Heart left ventricle (tissue), 16 donors: Measurements from ENCODE around the gene HOXA3. TPM values are rescaled to one million over a fixed set of nuclear protein-coding genes. Genes with fewer than 3 reads are reported as not detected.

Experiments used
- ATAC-seq, 4 donors: fragments of 200-7000 bp; cut with Tn5 transposase; one replicate each; pipeline ENCODE4 v1.9.1; 2020 to 2022; ENCODE audit warnings: moderate library complexity in 4 of 4, mild to moderate bottlenecking in 3 of 4, moderate number of reproducible peaks in 1 of 4
- DNase-seq, 5 donors: peaks; one replicate each; pipeline ENCODE4 v3.0.0-alpha.2; 2020
- H3K27ac ChIP-seq, 12 donors: fragments of 200-600 bp; sonication (generic) in 4 of 12; one replicate each; pipeline versions ENCODE4 v1.5.0 to v1.8.0; 2016 to 2022; ENCODE audit warnings: mild to moderate bottlenecking in 2 of 12
- H3K27me3 ChIP-seq, 9 donors: fragments of 200-600 bp; sonication (generic) in 2 of 9; one replicate each; pipeline versions ENCODE4 v1.5.1 to v1.8.0; 2016 to 2022; ENCODE audit warnings: mild to moderate bottlenecking in 3 of 9
- H3K36me3 ChIP-seq, 9 donors: fragments of 200-600 bp; sonication (generic) in 2 of 9; one replicate each; pipeline versions ENCODE4 v1.5.0 to v1.8.0; 2018 to 2022; ENCODE audit warnings: mild to moderate bottlenecking in 2 of 9
- H3K4me1 ChIP-seq, 12 donors: fragments of 200-600 bp; sonication (generic) in 4 of 12; one replicate each; pipeline versions ENCODE4 v1.5.0 to v1.8.0; 2016 to 2022; ENCODE audit warnings: mild to moderate bottlenecking in 3 of 12
- H3K4me3 ChIP-seq, 12 donors: fragments of 200-600 bp; sonication (generic) in 4 of 12; one replicate each; pipeline versions ENCODE4 v1.5.0 to v1.8.0; 2017 to 2022; ENCODE audit warnings: mild to moderate bottlenecking in 9 of 12, moderate library complexity in 4 of 12
- H3K9me3 ChIP-seq, 12 donors: fragments of 200-600 bp; sonication (generic) in 4 of 12; one replicate each; pipeline versions ENCODE4 v1.5.0 to v1.8.0; 2016 to 2022; ENCODE audit warnings: mild to moderate bottlenecking in 1 of 12
- POLR2A ChIP-seq, 2 donors: fragments of 450-650 bp; IDR thresholded peaks; one replicate each; pipeline ENCODE4 v1.6.1; 2017; ENCODE audit warnings: antibody characterized with exemption in 2 of 2, mild to moderate bottlenecking in 2 of 2, moderate library complexity in 2 of 2
- WGBS, 4 donors: extraction: QIAGEN DNeasy Blood & Tissue Kit in 2 of 4; methylation state at CpG; one replicate each; pipeline versions ENCODE4 v1.1.5 to v1.1.7; 2013 to 2018; 5-methylcytosine and 5-hydroxymethylcytosine counted together
- intact Hi-C, 10 donors: fragments of 100-400 bp; cut with DNase I; formaldehyde crosslinking; loops; one replicate each; pipeline versions ENCODE4 v1.11.1 to v1.14.2; 2022
- polyA plus RNA-seq, 2 donors: library from polyadenylated mRNA; stranded (reverse); fragments of 200-250 nt; gene quantifications; one replicate each; pipeline ENCODE4 v1.2.3, GENCODE V29; 2013
- total RNA-seq, 9 donors: library from RNA; depleted of rRNA in 2 of 9; stranded (reverse); fragments of >200 nt in 2 of 9; fragmentation: NEBNext Ultra II Directional in 3 of 9; extraction: Animal tissue kit (Norgen Biotek cat#: 25700) in 3 of 9; gene quantifications; one replicate each; pipeline versions ENCODE4 v1.1.0 to v1.2.4, GENCODE V29; 2016 to 2023
- TF ChIP-seq, protein P1 (sequence below), 12 donors: fragments of 200-600 bp; sonication (generic) in 4 of 12; IDR thresholded peaks; one replicate each; pipeline versions ENCODE4 v1.5.0 to v1.8.0; 2018 to 2022; ENCODE audit warnings: antibody characterized with exemption in 12 of 12, mild to moderate bottlenecking in 5 of 12
- donor health status: ischemic (EF 13 %, LVEDD 7.1; RV severe dilation, severe dysfunction).
- donor health status: healthy with polysubstance abuse.
- donor health status: DM: no; HTN: yes; CAD: no.
- donor health status: DM: no; HTN: no; CAD: no.
- donor health status: ischemic (EF 25% LVEDD 6.9; RV normal size, moderate dysfunction).
- donor health status: ischemic (EF 25% LVEDD 5.7; RV mildly dilated, moderate dysfunction).
- donor health status: healthy.
- donor health status: DM: yes; HTN: yes; CAD: no.
- donor health status: ischemic (EF 35%, LVEDD 5.7; RV mildly dilated, moderate dysfunction).
- donor health status: nonischemic (EF 11% LVEDD 7.7; RV severe dilation, severe dysfunction).
- donor health status: DM: yes; HTN: yes; CAD: no.
- donor health status: PGD.
- donor health status: ischemic (EF 29% LVEDD 5.4; RV normal size, mild dysfunction).
- donor health status: nonischemic (EF 23%, LVEDD 6.1; RV moderate dilation, normal function).

HOXA3 gene
- total and polyA plus RNA-seq, 11 donors = 0.07 to 3.1 (median 0.64) TPM; not detected in 2

GRCh38 chr7:27191833-27192545, 39.6 kb upstream of the HOXA3 start:
- Histone ChIP-seq H3K27me3 (peaks cover 85 to 100% (median 98%) of the 10 kb centered on the region in 9 donors), H3K4me1 (peaks cover 4 to 40% (median 26%) of the 10 kb centered on the region in 12 donors), H3K4me3 (peak overlapping the region in 8 of 12 donors; percentile 2 to 51 (median 28)), H3K27ac (peak overlapping the region in 1 of 12 donors; percentile 91), H3K9me3 (no peaks in the 10 kb centered on the region), H3K36me3 (no peaks in the 10 kb centered on the region)
- ATAC-seq (no peak), DNase-seq (no peak)
- no peak for TF ChIP-seq POLR2A (IDR thresholded peaks at IDR 0.05)
- TF ChIP-seq, protein P1, sequence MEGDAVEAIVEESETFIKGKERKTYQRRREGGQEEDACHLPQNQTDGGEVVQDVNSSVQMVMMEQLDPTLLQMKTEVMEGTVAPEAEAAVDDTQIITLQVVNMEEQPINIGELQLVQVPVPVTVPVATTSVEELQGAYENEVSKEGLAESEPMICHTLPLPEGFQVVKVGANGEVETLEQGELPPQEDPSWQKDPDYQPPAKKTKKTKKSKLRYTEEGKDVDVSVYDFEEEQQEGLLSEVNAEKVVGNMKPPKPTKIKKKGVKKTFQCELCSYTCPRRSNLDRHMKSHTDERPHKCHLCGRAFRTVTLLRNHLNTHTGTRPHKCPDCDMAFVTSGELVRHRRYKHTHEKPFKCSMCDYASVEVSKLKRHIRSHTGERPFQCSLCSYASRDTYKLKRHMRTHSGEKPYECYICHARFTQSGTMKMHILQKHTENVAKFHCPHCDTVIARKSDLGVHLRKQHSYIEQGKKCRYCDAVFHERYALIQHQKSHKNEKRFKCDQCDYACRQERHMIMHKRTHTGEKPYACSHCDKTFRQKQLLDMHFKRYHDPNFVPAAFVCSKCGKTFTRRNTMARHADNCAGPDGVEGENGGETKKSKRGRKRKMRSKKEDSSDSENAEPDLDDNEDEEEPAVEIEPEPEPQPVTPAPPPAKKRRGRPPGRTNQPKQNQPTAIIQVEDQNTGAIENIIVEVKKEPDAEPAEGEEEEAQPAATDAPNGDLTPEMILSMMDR (IDR thresholded peaks at IDR 0.05) = no peak
- WGBS, 4 donors = 8 to 19% (median 13%) methylated on average over 29 to 42 of the region's 42 CpGs
- intact Hi-C loops = loop anchor here in 8 of 10 donors (10.0 kb wide), 5 partner anchors 593 to 903 kb away; no protein-coding TSS in a partner anchor

DNA sequence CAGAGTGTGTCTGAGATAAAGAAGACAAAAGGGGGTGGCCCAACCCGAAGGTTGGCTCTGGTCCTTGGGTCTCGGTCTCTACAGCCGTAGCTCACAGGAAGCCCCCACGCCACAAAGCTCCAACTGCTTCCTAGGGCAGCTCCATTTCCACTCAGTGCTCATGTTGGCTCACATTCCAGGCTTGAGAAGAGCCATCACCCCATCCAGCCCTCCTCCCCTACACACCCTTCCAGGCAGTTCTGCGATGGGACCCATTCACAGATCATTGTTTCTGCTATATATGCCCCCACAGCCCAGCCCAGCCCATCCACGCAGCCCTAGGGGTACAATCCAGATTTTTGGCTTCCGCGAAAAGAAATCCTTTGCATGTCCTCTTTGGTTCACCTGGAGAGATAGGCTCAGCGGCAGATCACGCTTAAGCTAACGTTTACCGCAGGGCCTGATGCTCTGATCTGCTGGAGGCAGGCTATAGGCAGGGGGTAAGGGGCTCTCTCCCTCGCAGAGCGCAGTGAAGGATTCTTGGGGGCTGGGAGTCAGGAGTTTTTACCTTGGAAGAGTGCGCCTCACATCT, 38.9 kb upstream of the HOXA3 start:
- peaks cover 82 to 100% (median 98%) of the 10 kb centered on the region in 9 donors for H3K27me3 ChIP-seq
- no peak for DNase-seq
- intact Hi-C loops = loop anchor here in 8 of 10 donors (10.0 kb wide), 5 partner anchors 594 to 904 kb away; no protein-coding TSS in a partner anchor

DNA sequence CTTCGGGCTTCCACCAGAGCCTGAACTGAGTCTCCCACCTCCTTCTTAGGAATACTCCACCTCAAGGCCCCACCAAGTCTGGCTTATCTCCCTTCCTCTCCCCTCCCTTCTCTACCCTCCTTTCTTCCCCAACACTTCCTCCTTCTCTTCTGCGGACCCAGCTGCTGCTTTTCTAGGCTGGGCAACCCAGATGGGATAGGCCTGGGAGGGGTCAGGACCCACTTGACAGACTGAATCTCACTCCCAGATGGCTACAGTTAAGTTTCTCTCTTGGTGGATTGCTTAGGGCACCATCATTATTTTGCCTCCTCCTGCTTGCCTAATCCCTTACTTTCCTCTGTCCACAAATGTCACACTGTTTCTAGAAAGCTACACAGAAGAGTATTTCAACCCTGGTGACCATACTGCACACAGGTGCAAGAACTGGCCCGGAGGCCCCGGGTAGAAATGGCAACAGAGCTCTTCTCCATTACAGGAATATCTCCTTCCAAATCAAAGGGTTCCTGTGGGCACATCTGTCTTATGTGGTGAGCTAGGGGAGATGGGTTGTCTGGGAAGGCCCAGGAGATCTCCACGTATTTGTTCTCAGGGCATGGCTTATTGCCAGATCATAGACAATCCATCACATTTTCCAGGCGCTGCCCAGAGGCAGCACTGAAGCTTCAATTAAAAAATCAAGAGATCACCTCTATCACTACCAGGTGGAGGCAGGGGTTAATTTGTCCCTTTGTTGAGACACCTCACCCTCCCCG, 37.8 kb upstream of the HOXA3 start:
- ATAC-seq (no peak), DNase-seq (no peak)
- TF ChIP-seq POLR2A (IDR thresholded peaks at IDR 0.05) = no peak
- TF ChIP-seq, protein P1 (IDR thresholded peaks at IDR 0.05) = no peak
- peaks cover 84 to 100% (median 98%) of the 10 kb centered on the region in 9 donors for H3K27me3 ChIP-seq
- H3K4me3 ChIP-seq = no peak overlapping the region
- intact Hi-C loops = loop anchor here in 8 of 10 donors (10.0 kb wide), 5 partner anchors 595 to 905 kb away; no protein-coding TSS in a partner anchor
- no peaks in the 10 kb centered on the region for H3K36me3 ChIP-seq
- H3K4me1 ChIP-seq = peaks cover 4 to 48% (median 26%) of the 10 kb centered on the region in 12 donors
- peak overlapping the region in 1 of 12 donors; percentile 91 for H3K27ac ChIP-seq
- no peaks in the 10 kb centered on the region for H3K9me3 ChIP-seq
- WGBS, 4 donors = 33 to 42% (median 39%) methylated on average over 7 of the region's 7 CpGs

More for the DNA sequence above, 38.9 kb upstream of the HOXA3 start:
- no peak for ATAC-seq
- no peaks in the 10 kb centered on the region for H3K36me3 ChIP-seq
- 26 to 37% (median 29%) methylated on average over 15 of the region's 15 CpGs for WGBS, 4 donors
- TF ChIP-seq, protein P1 (IDR thresholded peaks at IDR 0.05) = no peak
- TF ChIP-seq POLR2A (IDR thresholded peaks at IDR 0.05) = no peak
- peaks cover 4 to 40% (median 26%) of the 10 kb centered on the region in 12 donors for H3K4me1 ChIP-seq
- no peak overlapping the region for H3K4me3 ChIP-seq
- peak overlapping the region in 1 of 12 donors; percentile 91 for H3K27ac ChIP-seq
- no peaks in the 10 kb centered on the region for H3K9me3 ChIP-seq
